DMS53 treated with DMSO at 0.1 percent for 48 hours (cell line): ENCODE data around the gene NEK7.
A peak's percentile ranks its signal among the peaks of the same experiment; 100 is the strongest.
"Not testable (repeated sequence)": the region's sequence is repeated elsewhere in the genome, so short reads cannot be mapped to it uniquely, and the experiment has no call there.

ENCODE experiments used
- DNase-seq: peaks from one replicate; lab custom pipeline; 2025; ENCODE audit not compliant: unreplicated experiment; lab: John Stamatoyannopoulos, UW

Gene NEK7

GRCh38 chr1:198169672-198170071 lies 12.9 kb downstream of the NEK7 start:
- DNase-seq, result no peak

- no peak for DNase-seq
Observed at GRCh38 chr1:198171667-198172540, 15.1 kb downstream of the NEK7 start.

- DNase-seq, result no peak
Observed at GRCh38 chr1:198173832-198174231, 17.0 kb downstream of the NEK7 start.

- DNase-seq, result no peak
Observed at GRCh38 chr1:198174297-198174696, 17.5 kb downstream of the NEK7 start.

- DNase-seq, result no peak
Observed at GRCh38 chr1:198175423-198176170, 18.8 kb downstream of the NEK7 start.

GRCh38 chr1:198176179-198176578 lies 19.4 kb downstream of the NEK7 start:
- DNase-seq, result no peak

- no peak for DNase-seq
Observed at GRCh38 chr1:198177546-198177945, 20.7 kb downstream of the NEK7 start.

GRCh38 chr1:198178615-198179014 lies 21.8 kb downstream of the NEK7 start:
- no peak for DNase-seq

GRCh38 chr1:198179556-198179981 lies 22.8 kb downstream of the NEK7 start:
- DNase-seq, result no peak

- no peak for DNase-seq
Observed at GRCh38 chr1:198183605-198184004, 26.8 kb downstream of the NEK7 start.

GRCh38 chr1:198184516-198184915 lies 27.7 kb downstream of the NEK7 start:
- no peak for DNase-seq

GRCh38 chr1:198185146-198185545 lies 28.3 kb downstream of the NEK7 start:
- DNase-seq, result no peak

- no peak for DNase-seq
Observed at GRCh38 chr1:198185759-198186158, 29.0 kb downstream of the NEK7 start.

GRCh38 chr1:198186916-198187580 lies 30.2 kb downstream of the NEK7 start:
- DNase-seq, result no peak

- DNase-seq, result no peak
Observed at GRCh38 chr1:198187973-198188588, 31.3 kb downstream of the NEK7 start.

GRCh38 chr1:198191117-198191516 lies 34.3 kb downstream of the NEK7 start:
- no peak for DNase-seq

- DNase-seq, result not testable (repeated sequence)
Observed at GRCh38 chr1:198193871-198194270, 37.1 kb downstream of the NEK7 start.

- DNase-seq, result no peak
Observed at GRCh38 chr1:198196630-198197029, 39.8 kb downstream of the NEK7 start.

GRCh38 chr1:198197285-198197684 lies 40.5 kb downstream of the NEK7 start:
- no peak for DNase-seq

- DNase-seq, result peak; percentile 32
Observed at GRCh38 chr1:198199105-198199504, 42.3 kb downstream of the NEK7 start.
